HepG2 (cell line): Measurements from ENCODE around the gene MGAT5.

ENCODE experiments used
- FOXK2 ChIP-seq: fragments of 450-650 bp; IDR thresholded peaks from 2 replicates; pipeline ENCODE4 v1.6.1; 2016
- MAFG ChIP-seq: sonication (generic); formaldehyde crosslinking; IDR thresholded peaks from 2 replicates; pipeline ENCODE4 v1.5.1; 2020; ENCODE audit warnings: mild to moderate bottlenecking, missing genetic modification reagents
- PHF8 ChIP-seq: sonication (generic); formaldehyde crosslinking; IDR thresholded peaks from 2 replicates; pipeline ENCODE4 v1.5.0; 2020; ENCODE audit warnings: missing genetic modification reagents
- POLR2A ChIP-seq, 2 experiments: IDR thresholded peaks; 2 replicates each; pipeline ENCODE4 v1.6.1; 2011; ENCODE audit warnings: low read depth in 2 of 2, low read length in 2 of 2, mild to moderate bottlenecking in 1 of 2, moderate library complexity in 1 of 2; ENCODE audit not compliant: insufficient read depth in 1 of 2
- SMC3 ChIP-seq: IDR thresholded peaks from 2 replicates; pipeline ENCODE4 v1.6.1; 2011; ENCODE audit warnings: low read length, improper control_type of control experiment
- TRAFD1 ChIP-seq: sonication (generic); formaldehyde crosslinking; IDR thresholded peaks from 2 replicates; pipeline ENCODE4 v1.5.1; 2020; ENCODE audit warnings: missing genetic modification reagents, mild to moderate bottlenecking, borderline replicate concordance
- U2AF2 ChIP-seq: fragments of 200-400 bp; formaldehyde crosslinking; IDR thresholded peaks from 2 replicates; pipeline ENCODE4 v1.6.1; 2017; ENCODE audit warnings: low read depth, mild to moderate bottlenecking, low read length
- ZFP36L2 ChIP-seq: sonication (generic); formaldehyde crosslinking; IDR thresholded peaks from 2 replicates; pipeline ENCODE4 v1.4.0; 2020; ENCODE audit warnings: missing genetic modification reagents
- ZNF326 ChIP-seq: sonication (generic); formaldehyde crosslinking; IDR thresholded peaks from 2 replicates; pipeline ENCODE4 v1.4.0; 2020; ENCODE audit warnings: missing genetic modification reagents, borderline replicate concordance
- ZNF549 ChIP-seq: sonication (generic); formaldehyde crosslinking; IDR thresholded peaks from 2 replicates; pipeline ENCODE4 v1.5.0; 2020; ENCODE audit warnings: missing genetic modification reagents
- ZZZ3 ChIP-seq: sonication (generic); formaldehyde crosslinking; IDR thresholded peaks from 2 replicates; pipeline ENCODE4 v1.4.0; 2020; ENCODE audit warnings: missing genetic modification reagents, mild to moderate bottlenecking, borderline replicate concordance

- no peak for TF ChIP-seq U2AF2
- no peak for TF ChIP-seq ZZZ3 (CRISPR knock-in tag)
- no peak for TF ChIP-seq ZNF326 (CRISPR knock-in tag)
- no peak for TF ChIP-seq PHF8 (CRISPR knock-in tag)
- no peak for TF ChIP-seq TRAFD1 (CRISPR knock-in tag)
- TF ChIP-seq FOXK2 = no peak
- no peak for TF ChIP-seq POLR2A (IDR thresholded peaks at IDR 0.05; ENCODE audit: insufficient read depth in 1 of 2, low read depth in 2 of 2, low read length in 2 of 2)
- TF ChIP-seq ZFP36L2 (CRISPR knock-in tag) = no peak
- TF ChIP-seq SMC3 = no peak
- TF ChIP-seq ZNF549 (CRISPR knock-in tag) = no peak
- no peak for TF ChIP-seq MAFG
These were observed 93.9 kb downstream of the MGAT5 start for GRCh38 chr2:134347756-134348155.
